ENCODE results near the gene UQCRQ.

The UQCRQ gene

GRCh38 chr5:132886064-132886823 lies 19.8 kb downstream of the UQCRQ start:
- no peak overlapping the region for H3K4me3 ChIP-seq (ENCODE audit: low read depth, low read length)
- no peak for DNase-seq (ENCODE audit: low read depth)
- TF ChIP-seq MAX (IDR thresholded peaks at IDR 0.05; ENCODE audit: low read depth, low read length) (no peak), POLR2A (IDR thresholded peaks at IDR 0.05; ENCODE audit: extremely low read depth, insufficient read length) (no peak), MYC (IDR thresholded peaks at IDR 0.05; ENCODE audit: low read depth, low read length) (no peak), CTCF (IDR thresholded peaks at IDR 0.05; ENCODE audit: low read depth, low read length) (no peak)

GRCh38 chr5:132887283-132887682 lies 20.8 kb downstream of the UQCRQ start:
- no peak overlapping the region for H3K4me3 ChIP-seq (ENCODE audit: low read depth, low read length)
- DNase-seq (ENCODE audit: low read depth), result no peak
- TF ChIP-seq MYC (IDR thresholded peaks at IDR 0.05; ENCODE audit: low read depth, low read length) (no peak), CTCF (IDR thresholded peaks at IDR 0.05; ENCODE audit: low read depth, low read length) (no peak), MAX (IDR thresholded peaks at IDR 0.05; ENCODE audit: low read depth, low read length) (no peak), POLR2A (IDR thresholded peaks at IDR 0.05; ENCODE audit: extremely low read depth, insufficient read length) (no peak)

GRCh38 chr5:132889501-132889900 lies 23.1 kb downstream of the UQCRQ start:
- TF ChIP-seq POLR2A (IDR thresholded peaks at IDR 0.05; ENCODE audit: extremely low read depth, insufficient read length) (no peak), MAX (IDR thresholded peaks at IDR 0.05; ENCODE audit: low read depth, low read length) (no peak)
- no peak overlapping the region for H3K4me3 ChIP-seq (ENCODE audit: low read depth, low read length)
- no peak for DNase-seq (ENCODE audit: low read depth)

- no peak for DNase-seq (ENCODE audit: low read depth)
- TF ChIP-seq CTCF (IDR thresholded peaks at IDR 0.05; ENCODE audit: low read depth, low read length) (no peak), MAX (IDR thresholded peaks at IDR 0.05; ENCODE audit: low read depth, low read length) (no peak), MYC (IDR thresholded peaks at IDR 0.05; ENCODE audit: low read depth, low read length) (no peak), POLR2A (IDR thresholded peaks at IDR 0.05; ENCODE audit: extremely low read depth, insufficient read length) (no peak)
- no peak overlapping the region for H3K4me3 ChIP-seq (ENCODE audit: low read depth, low read length)
Observed at GRCh38 chr5:132890817-132891216, 24.4 kb downstream of the UQCRQ start.

- H3K4me3 ChIP-seq (ENCODE audit: low read depth, low read length), result no peak overlapping the region
- no peak for DNase-seq (ENCODE audit: low read depth)
- no peak for TF ChIP-seq CTCF (IDR thresholded peaks at IDR 0.05; ENCODE audit: low read depth, low read length)
- TF ChIP-seq POLR2A (IDR thresholded peaks at IDR 0.05; ENCODE audit: extremely low read depth, insufficient read length), result no peak
- no peak for TF ChIP-seq MAX (IDR thresholded peaks at IDR 0.05; ENCODE audit: low read depth, low read length)
- no peak for TF ChIP-seq MYC (IDR thresholded peaks at IDR 0.05; ENCODE audit: low read depth, low read length)
Observed at GRCh38 chr5:132895719-132896305, 29.4 kb downstream of the UQCRQ start.

GRCh38 chr5:132896685-132897084 lies 30.2 kb downstream of the UQCRQ start:
- DNase-seq (ENCODE audit: low read depth), result no peak
- no peak overlapping the region for H3K4me3 ChIP-seq (ENCODE audit: low read depth, low read length)

More at GRCh38 chr5:132896685-132897084, 30.2 kb downstream of the UQCRQ start:
- TF ChIP-seq POLR2A (IDR thresholded peaks at IDR 0.05; ENCODE audit: extremely low read depth, insufficient read length) (no peak), CTCF (IDR thresholded peaks at IDR 0.05; ENCODE audit: low read depth, low read length) (no peak), MAX (IDR thresholded peaks at IDR 0.05; ENCODE audit: low read depth, low read length) (no peak), MYC (IDR thresholded peaks at IDR 0.05; ENCODE audit: low read depth, low read length) (no peak)
